Measurements from ENCODE around the gene CDH4.

DNA sequence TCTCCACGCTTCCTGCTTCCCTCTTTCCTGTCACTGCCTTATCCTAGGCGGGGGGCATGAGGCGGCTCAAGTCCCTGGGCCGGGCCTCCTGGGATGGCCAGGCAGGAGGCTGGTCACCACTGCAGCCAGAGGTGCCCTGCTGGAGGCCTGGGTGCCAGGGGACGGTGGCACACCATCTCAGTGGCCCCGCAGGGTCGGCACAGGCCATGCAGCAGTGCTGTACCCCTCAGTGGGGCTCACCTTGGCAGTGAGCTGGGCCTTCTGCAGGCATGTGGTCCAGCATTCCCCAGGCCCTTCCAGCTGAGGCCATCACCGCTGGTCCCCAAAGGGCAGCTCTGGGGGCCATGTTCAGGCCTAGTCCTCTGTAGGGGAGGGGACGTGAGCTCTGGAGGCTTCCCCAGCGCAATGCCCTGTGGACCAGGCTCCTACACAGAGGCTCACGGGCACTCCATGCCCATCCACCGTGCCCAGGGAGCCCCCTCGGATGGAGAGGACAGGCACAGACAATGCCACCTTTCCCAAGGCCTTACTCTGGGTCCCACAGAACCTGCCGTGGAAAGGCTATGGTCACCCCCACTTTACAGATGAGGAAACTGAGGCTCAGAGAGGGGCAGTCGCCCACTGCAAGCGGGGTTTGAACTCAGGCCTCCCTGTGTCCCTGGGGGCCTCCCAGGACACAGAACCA, 689.8 kb downstream of the CDH4 start:
- TF ChIP-seq, protein P1, sequence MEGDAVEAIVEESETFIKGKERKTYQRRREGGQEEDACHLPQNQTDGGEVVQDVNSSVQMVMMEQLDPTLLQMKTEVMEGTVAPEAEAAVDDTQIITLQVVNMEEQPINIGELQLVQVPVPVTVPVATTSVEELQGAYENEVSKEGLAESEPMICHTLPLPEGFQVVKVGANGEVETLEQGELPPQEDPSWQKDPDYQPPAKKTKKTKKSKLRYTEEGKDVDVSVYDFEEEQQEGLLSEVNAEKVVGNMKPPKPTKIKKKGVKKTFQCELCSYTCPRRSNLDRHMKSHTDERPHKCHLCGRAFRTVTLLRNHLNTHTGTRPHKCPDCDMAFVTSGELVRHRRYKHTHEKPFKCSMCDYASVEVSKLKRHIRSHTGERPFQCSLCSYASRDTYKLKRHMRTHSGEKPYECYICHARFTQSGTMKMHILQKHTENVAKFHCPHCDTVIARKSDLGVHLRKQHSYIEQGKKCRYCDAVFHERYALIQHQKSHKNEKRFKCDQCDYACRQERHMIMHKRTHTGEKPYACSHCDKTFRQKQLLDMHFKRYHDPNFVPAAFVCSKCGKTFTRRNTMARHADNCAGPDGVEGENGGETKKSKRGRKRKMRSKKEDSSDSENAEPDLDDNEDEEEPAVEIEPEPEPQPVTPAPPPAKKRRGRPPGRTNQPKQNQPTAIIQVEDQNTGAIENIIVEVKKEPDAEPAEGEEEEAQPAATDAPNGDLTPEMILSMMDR (IDR thresholded peaks at IDR 0.05; ENCODE audit: insufficient read depth, low read length), result no peak
- no peak for TF ChIP-seq POLR2AphosphoS5 (IDR thresholded peaks at IDR 0.05; ENCODE audit: low read depth)
- TF ChIP-seq, protein P2, sequence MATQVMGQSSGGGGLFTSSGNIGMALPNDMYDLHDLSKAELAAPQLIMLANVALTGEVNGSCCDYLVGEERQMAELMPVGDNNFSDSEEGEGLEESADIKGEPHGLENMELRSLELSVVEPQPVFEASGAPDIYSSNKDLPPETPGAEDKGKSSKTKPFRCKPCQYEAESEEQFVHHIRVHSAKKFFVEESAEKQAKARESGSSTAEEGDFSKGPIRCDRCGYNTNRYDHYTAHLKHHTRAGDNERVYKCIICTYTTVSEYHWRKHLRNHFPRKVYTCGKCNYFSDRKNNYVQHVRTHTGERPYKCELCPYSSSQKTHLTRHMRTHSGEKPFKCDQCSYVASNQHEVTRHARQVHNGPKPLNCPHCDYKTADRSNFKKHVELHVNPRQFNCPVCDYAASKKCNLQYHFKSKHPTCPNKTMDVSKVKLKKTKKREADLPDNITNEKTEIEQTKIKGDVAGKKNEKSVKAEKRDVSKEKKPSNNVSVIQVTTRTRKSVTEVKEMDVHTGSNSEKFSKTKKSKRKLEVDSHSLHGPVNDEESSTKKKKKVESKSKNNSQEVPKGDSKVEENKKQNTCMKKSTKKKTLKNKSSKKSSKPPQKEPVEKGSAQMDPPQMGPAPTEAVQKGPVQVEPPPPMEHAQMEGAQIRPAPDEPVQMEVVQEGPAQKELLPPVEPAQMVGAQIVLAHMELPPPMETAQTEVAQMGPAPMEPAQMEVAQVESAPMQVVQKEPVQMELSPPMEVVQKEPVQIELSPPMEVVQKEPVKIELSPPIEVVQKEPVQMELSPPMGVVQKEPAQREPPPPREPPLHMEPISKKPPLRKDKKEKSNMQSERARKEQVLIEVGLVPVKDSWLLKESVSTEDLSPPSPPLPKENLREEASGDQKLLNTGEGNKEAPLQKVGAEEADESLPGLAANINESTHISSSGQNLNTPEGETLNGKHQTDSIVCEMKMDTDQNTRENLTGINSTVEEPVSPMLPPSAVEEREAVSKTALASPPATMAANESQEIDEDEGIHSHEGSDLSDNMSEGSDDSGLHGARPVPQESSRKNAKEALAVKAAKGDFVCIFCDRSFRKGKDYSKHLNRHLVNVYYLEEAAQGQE (IDR thresholded peaks at IDR 0.05; ENCODE audit: insufficient replicate concordance, low read depth), result no peak
